Stimulated activated CD8-positive, alpha-beta memory T cell treated with anti-CD3 and anti-CD28 coated beads, Interleukin-15, amount 100 ng/mL, for 1 hour (primary cell): Measurements from ENCODE around the gene PLCXD1.
"Not testable (repeated sequence)": the region's sequence is repeated elsewhere in the genome, so short reads cannot be mapped to it uniquely, and the experiment has no call there.

Source experiments
- DNase-seq: peaks from one replicate; pipeline ENCODE4 v3.0.0-alpha.2; 2020; ENCODE audit warnings: low read depth

The PLCXD1 gene

GRCh38 chrX:262381-262909 lies 18.7 kb upstream of the PLCXD1 start:
- no peak for DNase-seq

- not testable (repeated sequence) for DNase-seq
Measured at GRCh38 chrX:264006-264405, 17.2 kb upstream of the PLCXD1 start.

GRCh38 chrX:264634-265455 lies 16.3 kb upstream of the PLCXD1 start:
- DNase-seq, result no peak

GRCh38 chrX:265502-265901 lies 15.7 kb upstream of the PLCXD1 start:
- DNase-seq, result no peak

- no peak for DNase-seq
Measured at GRCh38 chrX:267771-268261, 13.4 kb upstream of the PLCXD1 start.

GRCh38 chrX:270848-271367 lies 10.3 kb upstream of the PLCXD1 start:
- DNase-seq, result no peak

- DNase-seq, result no peak
Measured at GRCh38 chrX:274904-275475, 6.2 kb upstream of the PLCXD1 start.

GRCh38 chrX:275476-275966 lies 5.7 kb upstream of the PLCXD1 start:
- DNase-seq, result no peak

- no peak for DNase-seq
Measured at GRCh38 chrX:275967-276580, 5.1 kb upstream of the PLCXD1 start.

- no peak for DNase-seq
Measured at GRCh38 chrX:276581-277201, 4.5 kb upstream of the PLCXD1 start.

GRCh38 chrX:279757-280604 lies 1.2 kb upstream of the PLCXD1 start:
- not testable (repeated sequence) for DNase-seq

GRCh38 chrX:280722-281121 lies 459 bp upstream of the PLCXD1 start:
- not testable (repeated sequence) for DNase-seq

- not testable (repeated sequence) for DNase-seq
Measured at GRCh38 chrX:282000-282681, 960 bp downstream of the PLCXD1 start.

- peak; percentile 85 for DNase-seq
Measured at GRCh38 chrX:283115-283845, 2.1 kb downstream of the PLCXD1 start.

GRCh38 chrX:285076-285677 lies 4.0 kb downstream of the PLCXD1 start:
- DNase-seq, result no peak

- no peak for DNase-seq
Measured at GRCh38 chrX:287670-288069, 6.5 kb downstream of the PLCXD1 start.

GRCh38 chrX:288561-288991 lies 7.4 kb downstream of the PLCXD1 start:
- no peak for DNase-seq

GRCh38 chrX:290476-291166 lies 9.4 kb downstream of the PLCXD1 start:
- no peak for DNase-seq
